Activated naive CD8-positive, alpha-beta T cell (primary cell): ENCODE results near the gene TNS1.

Experiments used
- H3K27ac Mint-ChIP-seq: one replicate; pipeline ENCODE4 v1.8.0; 2021; ENCODE audit warnings: mixed read lengths
- H3K27me3 Mint-ChIP-seq: one replicate; pipeline ENCODE4 v1.8.0; 2021; ENCODE audit warnings: mixed read lengths
- H3K36me3 Mint-ChIP-seq: one replicate; pipeline ENCODE4 v1.8.0; 2021; ENCODE audit warnings: mixed read lengths
- H3K4me1 Mint-ChIP-seq: one replicate; pipeline ENCODE4 v1.8.0; 2021; ENCODE audit warnings: low read depth, mixed read lengths
- H3K4me3 Mint-ChIP-seq: one replicate; pipeline ENCODE4 v1.8.0; 2021; ENCODE audit warnings: mild to moderate bottlenecking, mixed read lengths
- H3K9me3 Mint-ChIP-seq: one replicate; pipeline ENCODE4 v1.8.0; 2021; ENCODE audit warnings: low read depth, mixed read lengths

Gene TNS1

DNA sequence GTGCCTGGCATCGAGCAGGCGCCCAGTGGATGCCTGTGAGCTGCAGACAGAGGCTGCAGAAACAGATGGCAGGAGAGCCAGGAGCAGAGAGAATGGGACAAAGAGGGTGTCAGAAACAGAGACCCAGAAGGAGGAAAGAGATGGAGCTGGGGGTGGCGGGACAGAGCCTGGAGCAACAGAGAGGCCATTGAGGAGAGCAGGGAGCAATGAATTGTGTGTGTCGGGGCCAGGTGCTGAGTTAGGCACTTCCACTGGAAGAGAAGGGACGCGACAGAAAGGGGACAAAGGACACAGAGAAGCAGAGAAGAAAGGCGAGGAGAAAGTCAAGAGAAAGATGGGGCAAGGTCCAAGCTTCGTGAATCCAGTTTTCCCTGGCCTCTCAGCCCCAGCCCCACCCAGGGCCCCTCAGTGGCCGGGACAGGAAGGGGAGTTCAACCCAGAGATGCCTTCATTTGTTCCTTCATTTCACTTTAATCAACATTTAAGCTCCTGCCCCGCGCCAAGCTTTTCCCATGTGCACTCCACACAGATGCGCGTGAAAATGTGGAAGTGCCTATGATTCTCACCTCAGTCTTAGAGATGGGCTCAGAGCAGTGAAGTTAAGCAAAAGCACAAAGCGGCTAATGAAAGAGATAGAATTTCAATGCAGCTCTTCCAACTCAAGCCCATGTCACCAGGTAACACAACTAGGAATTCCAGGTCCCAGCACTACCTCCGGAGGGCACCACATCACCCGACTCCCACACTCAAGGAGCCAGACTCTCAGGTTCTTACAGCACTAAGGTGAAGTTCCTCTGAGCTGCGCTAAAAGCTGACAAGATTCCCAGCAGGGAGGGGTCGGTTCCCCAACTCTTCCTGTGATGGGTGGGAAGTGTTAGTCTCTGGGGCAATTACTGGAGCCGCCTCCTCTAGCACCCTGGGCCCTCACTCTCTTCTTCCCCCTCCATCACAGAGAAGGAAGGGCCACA lies 55.1 kb downstream of the TNS1 start:
- Mint-ChIP-seq H3K4me1 (no peaks in the 10 kb centered on the region), H3K9me3 (no peaks in the 10 kb centered on the region), H3K36me3 (no peaks in the 10 kb centered on the region), H3K27me3 (peaks cover 8% of the 10 kb centered on the region), H3K4me3 (no peak overlapping the region), H3K27ac (no peak overlapping the region)

GRCh38 chr2:217946051-217946450 lies 56.7 kb downstream of the TNS1 start:
- H3K4me1 Mint-ChIP-seq: no peaks in the 10 kb centered on the region
- H3K36me3 Mint-ChIP-seq: no peaks in the 10 kb centered on the region
- no peak overlapping the region for H3K4me3 Mint-ChIP-seq
- peaks cover 12% of the 10 kb centered on the region for H3K27me3 Mint-ChIP-seq
- H3K9me3 Mint-ChIP-seq: no peaks in the 10 kb centered on the region
- H3K27ac Mint-ChIP-seq: no peak overlapping the region

- Mint-ChIP-seq H3K4me1 (no peaks in the 10 kb centered on the region), H3K27me3 (peaks cover 12% of the 10 kb centered on the region), H3K4me3 (no peak overlapping the region)
Observed at GRCh38 chr2:217945530-217945929, 57.3 kb downstream of the TNS1 start.

GRCh38 chr2:217944923-217945322 lies 57.9 kb downstream of the TNS1 start:
- H3K4me3 Mint-ChIP-seq: no peak overlapping the region
- H3K27me3 Mint-ChIP-seq: peaks cover 14% of the 10 kb centered on the region
- H3K9me3 Mint-ChIP-seq: no peaks in the 10 kb centered on the region
- no peaks in the 10 kb centered on the region for H3K36me3 Mint-ChIP-seq
- no peak overlapping the region for H3K27ac Mint-ChIP-seq
- no peaks in the 10 kb centered on the region for H3K4me1 Mint-ChIP-seq

More at GRCh38 chr2:217945530-217945929, 57.3 kb downstream of the TNS1 start:
- Mint-ChIP-seq H3K36me3 (no peaks in the 10 kb centered on the region), H3K9me3 (no peaks in the 10 kb centered on the region), H3K27ac (no peak overlapping the region)

- Mint-ChIP-seq H3K9me3 (no peaks in the 10 kb centered on the region), H3K27ac (no peak overlapping the region), H3K27me3 (peaks cover 14% of the 10 kb centered on the region), H3K36me3 (no peaks in the 10 kb centered on the region), H3K4me1 (no peaks in the 10 kb centered on the region), H3K4me3 (no peak overlapping the region)
Observed at GRCh38 chr2:217944366-217944765, 58.4 kb downstream of the TNS1 start.

DNA sequence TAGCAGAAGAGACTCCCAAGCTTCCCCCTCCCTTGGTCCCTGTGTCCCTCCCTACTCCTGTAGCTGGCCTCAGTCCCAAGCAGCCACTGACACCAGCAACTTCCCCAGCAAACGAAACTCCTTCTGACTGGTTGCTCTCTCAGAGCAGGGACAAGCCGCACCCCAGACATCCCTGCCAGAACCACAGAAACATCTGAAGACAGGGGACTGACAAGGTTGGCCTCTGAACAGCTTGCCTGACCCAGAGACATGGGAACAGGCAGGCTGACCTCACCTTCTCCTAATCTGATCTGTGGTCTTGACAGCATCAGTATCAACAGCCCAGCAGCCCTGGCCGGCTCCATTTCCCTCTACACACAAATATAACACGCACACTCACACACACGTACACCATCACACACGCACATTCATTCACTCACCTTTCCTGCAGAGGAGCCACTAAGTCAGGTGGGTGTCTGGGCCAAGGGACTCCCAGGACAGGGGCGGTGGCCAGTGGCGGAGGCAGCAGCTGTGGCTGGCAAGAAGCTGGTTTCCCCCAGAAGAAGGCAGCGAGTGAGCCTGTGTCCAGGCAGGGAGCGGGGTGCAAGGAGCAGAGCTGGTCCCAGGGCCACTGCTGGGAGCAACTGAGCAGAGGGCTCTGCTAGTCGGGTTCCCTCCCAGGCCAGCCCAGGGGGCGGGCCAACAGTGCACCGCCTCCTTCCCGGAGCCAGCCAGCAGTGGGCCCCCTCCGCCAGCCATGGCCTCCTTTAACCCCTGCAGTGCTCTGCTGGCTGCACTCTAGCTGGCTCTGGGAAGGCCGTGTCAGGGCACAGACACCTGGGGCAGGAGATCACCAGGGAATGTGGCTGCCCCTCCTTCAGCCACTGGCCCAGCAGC lies 59.1 kb downstream of the TNS1 start:
- H3K27ac Mint-ChIP-seq: no peak overlapping the region
- H3K4me3 Mint-ChIP-seq: no peak overlapping the region
- no peaks in the 10 kb centered on the region for H3K9me3 Mint-ChIP-seq
- peaks cover 14% of the 10 kb centered on the region for H3K27me3 Mint-ChIP-seq
- no peaks in the 10 kb centered on the region for H3K36me3 Mint-ChIP-seq
- H3K4me1 Mint-ChIP-seq: no peaks in the 10 kb centered on the region

DNA sequence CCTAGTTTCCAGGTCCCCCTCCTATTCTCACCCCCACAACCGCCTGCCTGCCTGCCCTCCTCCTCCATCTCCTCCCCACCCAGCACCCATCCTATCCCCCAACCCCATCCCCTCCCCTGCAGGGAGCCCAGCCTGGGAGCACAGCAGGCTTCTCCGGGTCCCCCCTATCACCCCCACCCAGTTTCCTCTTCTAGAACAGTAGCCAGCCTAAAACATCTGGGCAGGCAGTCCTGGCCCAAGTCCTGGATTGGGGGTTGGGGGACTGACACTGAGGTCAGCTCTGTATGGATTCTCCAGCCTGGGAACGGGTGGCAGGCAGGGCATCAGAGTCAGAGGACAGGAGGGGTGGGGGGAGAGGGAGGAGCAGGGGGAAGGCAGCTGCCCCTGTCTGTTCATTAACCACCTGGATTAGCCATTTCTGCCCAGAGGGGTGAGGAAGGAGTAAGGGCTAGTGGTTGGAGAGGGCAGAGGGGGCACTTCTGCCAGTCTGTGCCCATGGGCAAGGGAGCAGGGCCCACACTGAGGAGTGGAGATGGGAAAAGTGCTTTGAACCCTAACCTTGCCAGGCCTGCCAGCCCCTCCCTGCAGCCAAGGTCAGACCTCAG lies 60.0 kb downstream of the TNS1 start:
- H3K9me3 Mint-ChIP-seq: no peaks in the 10 kb centered on the region
- H3K4me1 Mint-ChIP-seq: no peaks in the 10 kb centered on the region
- no peaks in the 10 kb centered on the region for H3K36me3 Mint-ChIP-seq
- H3K27me3 Mint-ChIP-seq: peaks cover 14% of the 10 kb centered on the region
- no peak overlapping the region for H3K4me3 Mint-ChIP-seq
- no peak overlapping the region for H3K27ac Mint-ChIP-seq

DNA sequence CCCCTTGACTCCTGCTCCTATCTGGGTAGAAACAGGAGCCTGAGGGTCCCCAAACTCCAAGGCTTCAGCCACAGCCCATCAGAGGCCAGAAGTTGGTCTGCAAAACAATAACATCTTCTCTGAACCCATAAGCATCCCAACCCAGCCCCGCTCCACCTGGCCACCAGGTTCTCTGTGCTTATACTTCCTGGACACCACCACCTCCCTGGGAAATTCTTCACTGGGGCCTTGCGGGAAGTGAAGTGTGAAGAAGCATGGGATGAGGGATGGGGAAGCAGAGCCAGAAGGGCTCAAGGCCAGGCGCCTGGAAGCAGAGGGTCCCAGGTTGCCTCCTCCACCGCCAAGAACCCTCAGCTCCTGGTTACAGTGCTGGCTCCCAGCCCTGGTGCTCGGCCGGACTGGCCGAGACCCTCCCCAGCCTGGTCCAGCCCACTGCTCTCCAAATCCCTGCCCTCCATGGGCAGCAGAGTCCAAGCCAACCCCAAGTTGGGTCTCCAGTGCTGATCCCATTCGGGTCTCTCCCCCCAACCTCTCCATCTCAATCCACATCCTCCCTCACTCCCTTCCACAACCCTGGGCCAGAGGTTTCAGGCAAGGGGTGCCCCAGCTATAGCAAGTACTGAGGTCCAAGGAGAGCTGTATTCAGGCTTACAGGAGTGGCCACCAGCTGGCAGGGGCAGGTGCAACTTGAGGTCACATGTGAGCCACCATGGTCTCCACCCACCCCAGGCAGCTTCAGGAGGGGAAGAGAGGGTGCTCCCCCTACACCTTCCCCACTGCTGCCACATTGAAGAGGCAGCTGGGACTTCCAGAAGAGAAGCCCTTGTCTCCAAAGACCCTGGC lies 60.7 kb downstream of the TNS1 start:
- Mint-ChIP-seq H3K27ac (no peak overlapping the region), H3K9me3 (no peaks in the 10 kb centered on the region), H3K4me3 (no peak overlapping the region), H3K27me3 (peaks cover 14% of the 10 kb centered on the region), H3K4me1 (no peaks in the 10 kb centered on the region), H3K36me3 (no peaks in the 10 kb centered on the region)

DNA sequence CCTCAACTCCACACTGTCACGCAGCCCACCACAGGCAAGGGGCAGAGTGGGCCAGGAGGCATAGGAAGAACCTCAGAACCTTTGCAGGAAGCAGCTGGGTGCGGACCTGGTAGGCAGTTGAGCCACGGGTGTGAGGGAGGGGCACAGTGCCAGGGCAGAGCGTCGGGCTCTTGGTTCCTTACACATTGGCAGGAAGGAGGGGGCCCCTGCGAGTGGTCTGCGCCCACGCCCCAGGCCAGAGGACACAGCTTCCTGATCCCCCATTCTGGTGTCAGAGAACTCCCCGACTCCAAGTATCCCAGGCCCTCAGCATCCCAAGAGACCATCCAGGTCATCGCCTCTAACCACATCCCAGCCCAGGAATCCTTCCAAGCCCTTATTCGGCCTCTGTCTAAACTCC lies 61.5 kb downstream of the TNS1 start:
- Mint-ChIP-seq H3K4me1 (no peaks in the 10 kb centered on the region), H3K27me3 (peaks cover 14% of the 10 kb centered on the region), H3K36me3 (no peaks in the 10 kb centered on the region), H3K9me3 (no peaks in the 10 kb centered on the region), H3K27ac (no peak overlapping the region), H3K4me3 (no peak overlapping the region)

- Mint-ChIP-seq H3K36me3 (no peaks in the 10 kb centered on the region), H3K4me1 (no peaks in the 10 kb centered on the region), H3K27me3 (peaks cover 13% of the 10 kb centered on the region), H3K9me3 (no peaks in the 10 kb centered on the region), H3K4me3 (no peak overlapping the region), H3K27ac (no peak overlapping the region)
Observed at GRCh38 chr2:217940261-217941220, 62.3 kb downstream of the TNS1 start.

DNA sequence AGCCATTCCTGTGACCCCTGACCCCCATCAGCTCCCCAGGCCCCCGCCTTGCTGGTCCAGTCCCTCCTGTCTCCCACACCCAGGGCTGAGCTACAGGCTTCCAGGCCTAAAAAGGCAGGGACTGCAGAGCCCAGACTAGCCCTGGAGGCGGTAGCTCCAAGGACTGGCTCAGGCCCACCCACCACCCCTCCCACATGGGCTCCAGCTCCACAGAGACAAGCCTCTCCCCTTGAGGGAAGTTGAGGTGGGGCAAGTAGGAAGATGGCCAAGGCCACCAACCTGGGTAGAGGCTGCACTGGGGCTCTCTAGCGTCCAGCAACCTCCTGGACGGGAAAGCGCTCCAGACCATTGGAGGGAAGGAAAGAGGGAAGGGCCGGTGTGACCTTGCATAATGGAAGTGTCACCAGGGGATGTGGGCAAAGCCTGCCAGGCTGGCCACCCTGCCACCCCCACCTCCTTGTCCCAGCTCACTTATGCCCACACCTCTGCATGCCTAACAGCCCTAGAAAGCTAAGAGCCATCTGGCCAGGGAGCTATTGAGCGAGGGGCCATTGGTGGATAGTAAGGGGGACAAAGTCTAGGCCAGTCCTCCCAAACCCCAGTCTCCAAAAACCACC lies 63.1 kb downstream of the TNS1 start:
- no peak overlapping the region for H3K4me3 Mint-ChIP-seq
- no peaks in the 10 kb centered on the region for H3K4me1 Mint-ChIP-seq
- no peaks in the 10 kb centered on the region for H3K36me3 Mint-ChIP-seq
- H3K27me3 Mint-ChIP-seq: peaks cover 11% of the 10 kb centered on the region
- no peak overlapping the region for H3K27ac Mint-ChIP-seq
- no peaks in the 10 kb centered on the region for H3K9me3 Mint-ChIP-seq

- no peaks in the 10 kb centered on the region for H3K9me3 Mint-ChIP-seq
- no peak overlapping the region for H3K27ac Mint-ChIP-seq
- no peaks in the 10 kb centered on the region for H3K4me1 Mint-ChIP-seq
- H3K4me3 Mint-ChIP-seq: no peak overlapping the region
- no peaks in the 10 kb centered on the region for H3K36me3 Mint-ChIP-seq
- H3K27me3 Mint-ChIP-seq: peaks cover 8% of the 10 kb centered on the region
Observed at GRCh38 chr2:217939220-217939619, 63.6 kb downstream of the TNS1 start.

DNA sequence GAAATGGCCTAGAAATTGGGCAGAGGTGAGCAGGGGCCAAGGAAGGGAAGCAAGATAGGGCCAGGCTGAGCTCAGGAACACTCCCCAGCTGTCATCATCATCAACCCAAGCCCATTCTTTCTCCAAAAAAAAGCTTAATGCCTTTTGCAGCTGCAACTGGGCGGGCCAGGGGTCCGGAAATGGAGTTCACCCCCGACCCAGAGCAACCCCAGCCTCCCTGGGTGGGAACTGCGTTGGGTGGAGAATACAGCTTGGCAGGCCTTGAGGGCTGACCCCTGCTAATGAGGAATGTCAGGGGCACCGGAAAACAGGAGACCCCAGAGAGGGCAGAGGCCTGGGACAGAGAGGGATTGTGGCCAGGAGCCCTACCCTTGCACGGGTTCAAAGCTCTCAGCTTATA lies 64.8 kb downstream of the TNS1 start:
- H3K27me3 Mint-ChIP-seq: peaks cover 6% of the 10 kb centered on the region
- H3K9me3 Mint-ChIP-seq: no peaks in the 10 kb centered on the region
- H3K27ac Mint-ChIP-seq: no peak overlapping the region
- no peaks in the 10 kb centered on the region for H3K4me1 Mint-ChIP-seq
- H3K4me3 Mint-ChIP-seq: no peak overlapping the region
- no peaks in the 10 kb centered on the region for H3K36me3 Mint-ChIP-seq
